ENCODE results near the gene FILIP1L. TPM values are rescaled to one million over a fixed set of nuclear protein-coding genes. Genes with fewer than 3 reads are reported as not detected.

The FILIP1L gene
- total RNA-seq, 2 experiments from 2014 or later, result 0.24 TPM; not detected in 1

DNA sequence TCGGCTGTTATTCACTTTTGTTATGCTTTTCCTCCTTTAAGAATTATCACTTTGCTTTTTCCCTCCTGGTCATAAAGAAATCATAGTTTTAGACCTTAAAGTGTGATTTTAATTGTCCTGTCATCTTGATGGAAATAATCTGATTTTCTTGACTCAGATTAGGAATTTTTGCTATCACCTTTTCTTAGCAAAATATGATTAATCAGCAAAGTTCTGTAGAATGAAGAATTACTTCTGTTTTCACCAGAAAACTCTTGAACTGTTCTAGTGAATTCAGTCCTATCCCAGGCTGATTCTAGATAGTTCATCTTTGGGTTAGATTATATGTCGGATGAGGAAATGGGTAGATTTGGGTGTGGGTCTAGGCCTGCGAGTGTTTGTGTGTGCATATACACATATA is 284.5 kb downstream of the FILIP1L start:
- no peak for DNase-seq
- intact Hi-C loops (cut with micrococcal nuclease), result loop anchor here (5.0 kb wide), 2 partner anchors 487 to 572 kb away; partner anchors contain the start of genes LNP1 and TOMM70

GRCh38 chr3:99825004-99825640 is 289.2 kb downstream of the FILIP1L start:
- no peaks in the 10 kb centered on the region for H3K27me3 Mint-ChIP-seq (ENCODE audit: low read depth)
- H3K9me3 Mint-ChIP-seq, result no peaks in the 10 kb centered on the region
- peaks cover 8% of the 10 kb centered on the region for H3K36me3 Mint-ChIP-seq (ENCODE audit: low read depth)
- H3K4me1 Mint-ChIP-seq (ENCODE audit: low read depth), result peaks cover 21% of the 10 kb centered on the region
- intact Hi-C loops (cut with micrococcal nuclease), result no loop called here
- DNase-seq, result no peak
- H3K27ac Mint-ChIP-seq, result no peak overlapping the region
- no peak overlapping the region for H3K4me3 Mint-ChIP-seq
- CTCF ChIA-PET, result no interaction called here

More for the DNA sequence above, 284.5 kb downstream of the FILIP1L start:
- Mint-ChIP-seq H3K4me3 (no peak overlapping the region), H3K27me3 (ENCODE audit: low read depth) (no peaks in the 10 kb centered on the region), H3K27ac (no peak overlapping the region), H3K9me3 (no peaks in the 10 kb centered on the region), H3K36me3 (ENCODE audit: low read depth) (no peaks in the 10 kb centered on the region), H3K4me1 (ENCODE audit: low read depth) (peaks cover 18% of the 10 kb centered on the region)
- CTCF ChIA-PET, result interaction anchor here (0.9 to 4.9 kb wide), 3 partner anchors 14 to 425 kb away, joined by 4 to 27 read pairs (median 9); no protein-coding TSS in a partner anchor

- Mint-ChIP-seq H3K27me3 (ENCODE audit: low read depth) (no peaks in the 10 kb centered on the region), H3K27ac (no peak overlapping the region), H3K4me1 (ENCODE audit: low read depth) (peaks cover 31% of the 10 kb centered on the region), H3K36me3 (ENCODE audit: low read depth) (peaks cover 12% of the 10 kb centered on the region), H3K4me3 (no peak overlapping the region), H3K9me3 (no peaks in the 10 kb centered on the region)
- intact Hi-C loops (cut with micrococcal nuclease), result no loop called here
- no peak for DNase-seq
- CTCF ChIA-PET, result interaction anchor here (0.8 to 1.8 kb wide), 5 partner anchors 8 to 434 kb away, joined by 3 to 12 read pairs (median 4); no protein-coding TSS in a partner anchor
Measured at GRCh38 chr3:99823723-99824711, 290.3 kb downstream of the FILIP1L start.

DNA sequence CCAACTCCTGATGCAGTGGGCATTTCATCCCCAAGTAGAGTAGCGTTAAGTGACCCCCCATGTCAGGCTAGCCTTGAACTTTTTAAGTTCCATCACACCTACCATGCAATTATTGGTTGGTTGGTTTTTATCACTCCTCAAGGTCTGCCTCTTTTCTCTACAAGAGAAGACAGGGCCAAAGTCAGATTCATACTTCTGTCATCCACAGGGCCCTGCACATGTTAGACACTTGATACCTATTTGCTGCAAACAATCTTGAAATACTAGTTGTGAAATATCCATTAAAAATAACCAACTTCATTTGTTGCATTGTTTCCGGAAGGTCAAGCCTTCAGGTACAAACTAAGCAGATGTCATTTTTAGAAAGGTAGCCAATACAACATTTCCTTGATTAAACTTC is 295.5 kb downstream of the FILIP1L start:
- no peaks in the 10 kb centered on the region for H3K9me3 Mint-ChIP-seq
- H3K36me3 Mint-ChIP-seq (ENCODE audit: low read depth), result peaks cover 12% of the 10 kb centered on the region
- intact Hi-C loops (cut with micrococcal nuclease), result loop anchor here (1.0 kb wide), 1 partner anchor 450 kb away; no protein-coding TSS in a partner anchor
- no peaks in the 10 kb centered on the region for H3K27me3 Mint-ChIP-seq (ENCODE audit: low read depth)
- CTCF ChIA-PET, result interaction anchor here (0.8 to 1.0 kb wide), 2 partner anchors 13 to 23 kb away, joined by 3 to 5 read pairs; no protein-coding TSS in a partner anchor
- H3K4me3 Mint-ChIP-seq, result peak overlapping the region; percentile 98
- H3K4me1 Mint-ChIP-seq (ENCODE audit: low read depth), result peaks cover 39% of the 10 kb centered on the region
- no peak for DNase-seq
- no peak overlapping the region for H3K27ac Mint-ChIP-seq

- CTCF ChIA-PET, result interaction anchor here (0.7 to 1.3 kb wide), 6 partner anchors 9 to 440 kb away, joined by 3 to 8 read pairs (median 4); no protein-coding TSS in a partner anchor
- H3K27ac Mint-ChIP-seq, result peak within 1 kb of the TSS; percentile 98
- intact Hi-C loops (cut with micrococcal nuclease), result loop anchor here (1.0 to 2.0 kb wide), 6 partner anchors 59 to 1295 kb away; partner anchors contain the start of genes CLDND1, DCBLD2, LNP1 and TBC1D23
- peak within 1 kb of the TSS; percentile 98 for H3K4me3 Mint-ChIP-seq
- H3K9me3 Mint-ChIP-seq, result no peaks in the 10 kb centered on the region
- peaks cover 12% of the 10 kb centered on the region for H3K36me3 Mint-ChIP-seq (ENCODE audit: low read depth)
- peaks cover 39% of the 10 kb centered on the region for H3K4me1 Mint-ChIP-seq (ENCODE audit: low read depth)
- peak; percentile 95 for DNase-seq
- H3K27me3 Mint-ChIP-seq (ENCODE audit: low read depth), result no peaks in the 10 kb centered on the region
Measured at GRCh38 chr3:99817437-99818240, 296.7 kb downstream of the FILIP1L start, which contains the start of gene CMSS1. TSS of gene CMSS1 (plus strand) at chr3:99817862.

- H3K27ac Mint-ChIP-seq, result peak overlapping the region; percentile 98
- peak overlapping the region; percentile 98 for H3K4me3 Mint-ChIP-seq
- H3K4me1 Mint-ChIP-seq (ENCODE audit: low read depth), result peaks cover 36% of the 10 kb centered on the region
- H3K27me3 Mint-ChIP-seq (ENCODE audit: low read depth), result no peaks in the 10 kb centered on the region
- CTCF ChIA-PET, result interaction anchor here (0.9 to 1.3 kb wide), 3 partner anchors 15 to 441 kb away, joined by 3 to 8 read pairs (median 3); no protein-coding TSS in a partner anchor
- DNase-seq, result peak; percentile 14
- H3K9me3 Mint-ChIP-seq, result no peaks in the 10 kb centered on the region
- intact Hi-C loops (cut with micrococcal nuclease), result loop anchor here (1.0 to 2.0 kb wide), 6 partner anchors 60 to 1294 kb away; partner anchors contain the start of genes CLDND1, DCBLD2, LNP1 and TBC1D23
- peaks cover 12% of the 10 kb centered on the region for H3K36me3 Mint-ChIP-seq (ENCODE audit: low read depth)
Measured at GRCh38 chr3:99817047-99817436, 297.3 kb downstream of the FILIP1L start.

DNA sequence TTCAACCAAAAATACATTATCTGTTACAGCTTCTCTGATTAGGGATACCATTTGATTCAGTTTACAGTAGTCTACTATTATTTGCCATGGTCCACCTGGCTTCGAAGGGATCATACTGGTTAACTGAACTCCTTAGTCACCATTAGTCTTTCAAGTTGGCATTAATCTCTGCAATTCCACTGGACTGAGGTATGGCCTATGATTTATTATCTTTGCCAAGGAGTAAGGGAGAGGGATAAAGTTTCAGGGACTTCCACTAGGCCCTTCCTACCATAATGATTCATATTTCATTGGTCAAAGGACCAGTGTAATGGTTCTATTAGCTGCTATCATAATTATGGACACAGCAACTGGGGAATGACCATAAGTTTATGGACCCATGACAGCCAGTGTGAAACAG is 303.9 kb downstream of the FILIP1L start:
- Mint-ChIP-seq H3K4me1 (ENCODE audit: low read depth) (no peaks in the 10 kb centered on the region), H3K4me3 (no peak overlapping the region), H3K36me3 (ENCODE audit: low read depth) (peaks cover 6% of the 10 kb centered on the region), H3K27ac (no peak overlapping the region), H3K27me3 (ENCODE audit: low read depth) (no peaks in the 10 kb centered on the region), H3K9me3 (peaks cover 5% of the 10 kb centered on the region)
- CTCF ChIA-PET, result no interaction called here
- intact Hi-C loops (cut with micrococcal nuclease), result no loop called here
- no peak for DNase-seq

DNA sequence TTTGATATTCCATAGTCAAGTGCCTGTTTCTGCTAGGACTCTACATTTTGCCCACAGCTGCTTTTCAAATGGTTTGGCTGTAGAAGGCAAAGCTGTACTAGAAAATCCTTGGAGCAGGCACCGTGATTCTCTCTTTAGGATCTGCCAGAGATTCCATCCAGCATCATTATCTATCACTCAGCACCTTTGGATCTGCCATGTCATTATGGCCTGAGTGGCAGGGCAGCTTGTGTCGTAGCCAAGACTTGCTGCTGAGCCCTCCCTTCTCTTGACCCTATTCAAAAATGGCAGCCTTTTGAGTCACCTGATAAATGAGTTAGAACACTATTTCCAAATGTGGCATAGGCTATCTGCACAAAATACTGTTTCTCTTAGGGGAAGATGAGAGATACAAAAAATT is 304.7 kb downstream of the FILIP1L start:
- no peak overlapping the region for H3K27ac Mint-ChIP-seq
- H3K4me3 Mint-ChIP-seq, result no peak overlapping the region
- H3K4me1 Mint-ChIP-seq (ENCODE audit: low read depth), result no peaks in the 10 kb centered on the region
- H3K36me3 Mint-ChIP-seq (ENCODE audit: low read depth), result peaks cover 7% of the 10 kb centered on the region
- CTCF ChIA-PET, result interaction anchor here (0.6 kb wide), 1 partner anchor 259 kb away, joined by 3 read pairs; no protein-coding TSS in a partner anchor
- intact Hi-C loops (cut with micrococcal nuclease), result loop anchor here (5.0 kb wide), 1 partner anchor 992 kb away; no protein-coding TSS in a partner anchor
- no peak for DNase-seq
- H3K9me3 Mint-ChIP-seq, result peaks cover 8% of the 10 kb centered on the region
- no peaks in the 10 kb centered on the region for H3K27me3 Mint-ChIP-seq (ENCODE audit: low read depth)

DNA sequence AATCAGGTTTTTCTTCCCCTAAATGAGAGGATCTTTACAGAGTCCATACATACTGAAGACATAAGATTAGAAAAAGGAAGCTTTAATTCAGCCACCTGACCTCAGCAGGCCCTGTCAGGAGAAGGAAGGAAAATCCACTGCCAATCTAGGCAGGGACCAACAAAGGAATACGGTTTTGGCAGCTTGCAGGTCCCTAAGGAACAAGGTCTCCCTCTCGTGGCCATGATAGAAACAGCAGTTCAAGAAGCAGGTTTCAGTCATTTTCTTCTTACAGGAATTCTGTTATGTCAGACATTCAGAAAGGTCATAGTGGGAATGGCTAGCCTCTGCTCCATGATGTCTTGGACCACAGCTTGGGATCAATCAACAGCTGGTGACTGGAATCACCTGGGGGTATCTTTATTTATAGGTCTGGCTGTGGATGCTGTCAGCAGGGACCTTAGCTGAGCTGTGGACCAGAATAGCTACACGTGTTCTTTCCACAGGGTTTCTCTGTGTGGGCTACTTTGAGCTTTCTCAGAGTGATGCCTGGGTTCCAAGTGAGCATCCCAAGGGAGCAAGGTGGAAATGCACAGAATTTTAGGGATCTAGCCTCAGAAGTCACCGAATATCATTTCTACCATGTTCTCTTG is 306.0 kb downstream of the FILIP1L start:
- CTCF ChIA-PET, result interaction anchor here (0.5 to 1.7 kb wide), 11 partner anchors 9 to 993 kb away, joined by 3 to 9 read pairs (median 4); no protein-coding TSS in a partner anchor
- intact Hi-C loops (cut with micrococcal nuclease), result loop anchor here (5.0 kb wide), 1 partner anchor 991 kb away; no protein-coding TSS in a partner anchor
- peaks cover 14% of the 10 kb centered on the region for H3K36me3 Mint-ChIP-seq (ENCODE audit: low read depth)
- DNase-seq, result peak; percentile 43
- H3K4me3 Mint-ChIP-seq, result no peak overlapping the region
- H3K9me3 Mint-ChIP-seq, result peaks cover 13% of the 10 kb centered on the region
- no peaks in the 10 kb centered on the region for H3K27me3 Mint-ChIP-seq (ENCODE audit: low read depth)
- no peak overlapping the region for H3K27ac Mint-ChIP-seq
- no peaks in the 10 kb centered on the region for H3K4me1 Mint-ChIP-seq (ENCODE audit: low read depth)

DNA sequence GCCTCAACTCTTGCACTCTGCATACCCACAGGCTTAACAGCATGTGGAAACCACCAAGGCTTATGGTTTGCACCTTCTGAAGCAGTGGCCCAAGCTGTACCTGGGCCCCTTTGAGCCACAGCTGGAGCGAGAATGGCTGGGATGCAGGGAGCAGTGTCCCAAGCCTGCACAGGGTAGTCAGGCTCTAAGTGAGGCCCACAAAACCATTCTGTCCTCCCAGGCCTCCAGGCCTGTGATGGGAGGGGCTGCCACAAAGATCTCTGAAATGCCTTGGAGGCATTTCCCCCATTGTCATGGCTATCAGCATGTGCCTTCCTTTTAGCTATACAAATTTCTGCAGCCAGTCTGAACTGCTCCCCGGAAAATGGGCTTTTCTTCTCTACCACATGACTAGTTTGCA is 309.1 kb downstream of the FILIP1L start:
- no peak overlapping the region for H3K27ac Mint-ChIP-seq
- CTCF ChIA-PET, result interaction anchor here (0.7 kb wide), 1 partner anchor 27 kb away, joined by 3 read pairs; no protein-coding TSS in a partner anchor
- intact Hi-C loops (cut with micrococcal nuclease), result loop anchor here (5.0 kb wide), 1 partner anchor 988 kb away; no protein-coding TSS in a partner anchor
- peaks cover 19% of the 10 kb centered on the region for H3K36me3 Mint-ChIP-seq (ENCODE audit: low read depth)
- no peak for DNase-seq
- no peak overlapping the region for H3K4me3 Mint-ChIP-seq
- H3K4me1 Mint-ChIP-seq (ENCODE audit: low read depth), result no peaks in the 10 kb centered on the region
- H3K9me3 Mint-ChIP-seq, result peaks cover 17% of the 10 kb centered on the region
- H3K27me3 Mint-ChIP-seq (ENCODE audit: low read depth), result no peaks in the 10 kb centered on the region

- Mint-ChIP-seq H3K4me3 (no peak overlapping the region), H3K27ac (no peak overlapping the region), H3K27me3 (ENCODE audit: low read depth) (no peaks in the 10 kb centered on the region), H3K4me1 (ENCODE audit: low read depth) (no peaks in the 10 kb centered on the region), H3K36me3 (ENCODE audit: low read depth) (peaks cover 19% of the 10 kb centered on the region), H3K9me3 (peaks cover 17% of the 10 kb centered on the region)
- no peak for DNase-seq
- CTCF ChIA-PET, result no interaction called here
- intact Hi-C loops (cut with micrococcal nuclease), result no loop called here
Measured at GRCh38 chr3:99803297-99803696, 311.0 kb downstream of the FILIP1L start.
